Left kidney (tissue), 8 donors: Measurements from ENCODE around the gene SFXN4. TPM values are rescaled to one million over a fixed set of nuclear protein-coding genes. Genes with fewer than 3 reads are reported as not detected.

Experiments
- DNase-seq: peaks from one replicate; pipeline ENCODE4 v3.0.0-alpha.2; 2013
- long read RNA-seq, 8 donors: transcript quantifications; one replicate each; lab custom pipeline, GENCODE V29; 2026
- polyA plus RNA-seq: library from polyadenylated mRNA; unstranded; fragments of 120-200 nt; gene quantifications from one replicate; pipeline ENCODE4 v1.2.1, GENCODE V29; 2013; ENCODE audit not compliant: insufficient read length

SFXN4 gene
- 32.2 TPM for polyA plus RNA-seq
- long read RNA-seq, donor 1, transcript SFXN4-201 (14 exons, 1,363 nt): major isoform, 7 of 7 reads
- long read RNA-seq, donor 1, partial matches to known transcripts: 0 of 7 reads
- long read RNA-seq, donor 1, other reads (novel, unspliced or antisense): 0 of 7 reads
- long read RNA-seq, donor 2, transcript SFXN4-201 (14 exons, 1,363 nt): major isoform, 5 of 15 reads
- long read RNA-seq, donor 2, partial matches to known transcripts: 10 of 15 reads
- long read RNA-seq, donor 2, other reads (novel, unspliced or antisense): 0 of 15 reads
- long read RNA-seq, donor 3, transcript SFXN4-201 (14 exons, 1,363 nt): major isoform, 8 of 8 reads
- long read RNA-seq, donor 3, partial matches to known transcripts: 0 of 8 reads
- long read RNA-seq, donor 3, other reads (novel, unspliced or antisense): 0 of 8 reads
- long read RNA-seq, donor 4, partial matches to known transcripts: 0 of 1 reads
- long read RNA-seq, donor 4, other reads (novel, unspliced or antisense): 0 of 1 reads
- long read RNA-seq, donor 5, transcript SFXN4-201 (14 exons, 1,363 nt): major isoform, 11 of 30 reads
- long read RNA-seq, donor 5, partial matches to known transcripts: 18 of 30 reads
- long read RNA-seq, donor 5, other reads (novel, unspliced or antisense): 0 of 30 reads
- long read RNA-seq, donor 6, partial matches to known transcripts: 0 of 4 reads
- long read RNA-seq, donor 6, other reads (novel, unspliced or antisense): 0 of 4 reads
- long read RNA-seq, donor 7, transcript SFXN4-201 (14 exons, 1,363 nt): major isoform, 6 of 17 reads
- long read RNA-seq, donor 7, partial matches to known transcripts: 10 of 17 reads
- long read RNA-seq, donor 7, other reads (novel, unspliced or antisense): 0 of 17 reads
- long read RNA-seq, donor 8, partial matches to known transcripts: 0 of 3 reads
- long read RNA-seq, donor 8, other reads (novel, unspliced or antisense): 0 of 3 reads

- DNase-seq: peak; percentile 57
Measured at GRCh38 chr10:119165171-119166117, at the start of gene SFXN4. Gene SFXN4 (minus strand): TSS chr10:119165714. CDS start chr10:119165647, 67 bp downstream.

- DNase-seq: no peak
Measured at GRCh38 chr10:119211625-119212441, 46.3 kb upstream of the SFXN4 start.

GRCh38 chr10:119211176-119211575 is 45.7 kb upstream of the SFXN4 start:
- DNase-seq: no peak

GRCh38 chr10:119210633-119211032 is 45.1 kb upstream of the SFXN4 start:
- no peak for DNase-seq

GRCh38 chr10:119209736-119210355 is 44.3 kb upstream of the SFXN4 start:
- DNase-seq: no peak

- DNase-seq: peak; percentile 70
Measured at GRCh38 chr10:119209035-119209735, 43.7 kb upstream of the SFXN4 start.

GRCh38 chr10:119208553-119208940 is 43.0 kb upstream of the SFXN4 start:
- DNase-seq: no peak

GRCh38 chr10:119207713-119208552 is 42.4 kb upstream of the SFXN4 start:
- no peak for DNase-seq

- DNase-seq: peak; percentile 95
Measured at GRCh38 chr10:119207366-119207666, 41.8 kb upstream of the SFXN4 start, which contains the start of gene GRK5. Gene GRK5 (plus strand): TSS chr10:119207571. CDS start chr10:119207918, 347 bp downstream.

- peak; percentile 73 for DNase-seq
Measured at GRCh38 chr10:119206603-119207365, 41.3 kb upstream of the SFXN4 start.

- no peak for DNase-seq
Measured at GRCh38 chr10:119205894-119206602, 40.5 kb upstream of the SFXN4 start.

GRCh38 chr10:119203006-119203405 is 37.5 kb upstream of the SFXN4 start:
- DNase-seq: no peak

- DNase-seq: no peak
Measured at GRCh38 chr10:119201233-119201632, 35.7 kb upstream of the SFXN4 start.

- DNase-seq: peak; percentile 68
Measured at GRCh38 chr10:119199231-119199992, 33.9 kb upstream of the SFXN4 start.

GRCh38 chr10:119198438-119198837 is 32.9 kb upstream of the SFXN4 start:
- DNase-seq: no peak

GRCh38 chr10:119197921-119198320 is 32.4 kb upstream of the SFXN4 start:
- no peak for DNase-seq
